Panc1 (cell line): ENCODE measurements around the gene TRPV5. TPM values are rescaled to one million over a fixed set of nuclear protein-coding genes. Genes with fewer than 3 reads are reported as not detected.

Source experiments
- ATAC-seq: fragments of 200-7000 bp; cut with Tn5 transposase; 2 replicates; pipeline ENCODE4 v1.9.1; 2020; ENCODE audit warnings: mild to moderate bottlenecking, moderate library complexity
- BruUV-seq: library from RNA; stranded (reverse); fragments of 400-500 nt; replicated peaks from 2 replicates; lab custom pipeline; 2021; lab: Mats Ljungman, UMichigan
- CTCF ChIA-PET: fragments of 300-600 bp; sonication (Branson Sonifier 250); formaldehyde crosslinking; loops from one replicate; lab custom pipeline; 2022; ENCODE audit warnings: antibody characterized with exemption; lab: Charles Lee
- POLR2A ChIA-PET: fragments of 300-600 bp; sonication (Branson Sonifier 250); formaldehyde crosslinking; loops from one replicate; lab custom pipeline; 2022; ENCODE audit warnings: antibody characterized with exemption; lab: Charles Lee
- DNase-seq: peaks from one replicate; pipeline ENCODE4 v3.0.0-alpha.2; 2010; ENCODE audit warnings: low read depth, low spot score
- H3K27ac ChIP-seq: 2 replicates; pipeline ENCODE4 v1.5.1; 2011; ENCODE audit warnings: mild to moderate bottlenecking, low read length, inconsistent platforms
- H3K27me3 ChIP-seq: fragments of 200-500 bp; sonication (Bioruptor generic); 2 replicates; pipeline ENCODE4 v1.6.0; 2014; ENCODE audit warnings: low read length, inconsistent platforms; ENCODE audit not compliant: control insufficient read depth, insufficient read depth
- H3K36me3 ChIP-seq: fragments of 200-500 bp; sonication (Bioruptor generic); 2 replicates; pipeline ENCODE4 v1.5.1; 2014; ENCODE audit warnings: inconsistent platforms, mild to moderate bottlenecking, low read length, moderate library complexity; ENCODE audit not compliant: control insufficient read depth, insufficient read depth
- H3K4me1 ChIP-seq: 2 replicates; pipeline ENCODE4 v1.5.1; 2011; ENCODE audit warnings: inconsistent platforms, mild to moderate bottlenecking, low read length, moderate library complexity; ENCODE audit not compliant: control insufficient read depth, insufficient read depth
- H3K4me3 ChIP-seq, 2 experiments: 2 replicates each; pipeline ENCODE4 v1.5.1; 2011 to 2012; ENCODE audit warnings: low read depth in 2 of 2, low read length in 2 of 2, mild to moderate bottlenecking in 2 of 2, inconsistent platforms in 1 of 2, moderate library complexity in 1 of 2
- H3K9me3 ChIP-seq: fragments of 200-500 bp; sonication (Bioruptor generic); 2 replicates; pipeline ENCODE4 v1.5.1; 2014; ENCODE audit warnings: low read depth, mild to moderate bottlenecking, inconsistent platforms, low read length, moderate library complexity; ENCODE audit not compliant: control insufficient read depth, insufficient read depth
- POLR2AphosphoS5 ChIP-seq: IDR thresholded peaks from 2 replicates; pipeline ENCODE4 v1.6.1; 2012; ENCODE audit warnings: mild to moderate bottlenecking, low read depth, low read length, moderate library complexity
- REST ChIP-seq, 2 experiments: IDR thresholded peaks; 2 replicates each; pipeline ENCODE4 v1.6.1; 2011 to 2012; ENCODE audit warnings: low read depth in 2 of 2, control low read depth in 1 of 2, low read length in 1 of 2, mild to moderate bottlenecking in 1 of 2, moderate library complexity in 1 of 2; ENCODE audit not compliant: insufficient read depth in 1 of 2
- SIN3A ChIP-seq: IDR thresholded peaks from 2 replicates; pipeline ENCODE4 v1.6.1; 2012; ENCODE audit warnings: low read depth, mild to moderate bottlenecking, low read length, moderate library complexity, borderline replicate concordance; ENCODE audit not compliant: insufficient read depth
- TCF7L2 ChIP-seq: IDR thresholded peaks from 2 replicates; pipeline ENCODE4 v1.6.1; 2011; ENCODE audit warnings: mild to moderate bottlenecking, low read depth, low read length, inconsistent platforms
- in situ Hi-C: cut with HindIII; loops from 2 replicates; pipeline ENCODE4 v1.10.0; 2016; ENCODE audit warnings: low sequenced_read_pairs, low pct_unique_long_range_greater_than_20kb
- intact Hi-C: fragments of 100-400 bp; cut with micrococcal nuclease; formaldehyde crosslinking; loops from one replicate; pipeline ENCODE4 v1.10.0; 2022; ENCODE audit not compliant: unreplicated experiment
- total RNA-seq: library from RNA; stranded (reverse); gene quantifications from one replicate; pipeline ENCODE4 v1.2.1, GENCODE V29; 2021; ENCODE audit not compliant: unreplicated experiment
- TF ChIP-seq, protein P1 (sequence below): fragments of 450-650 bp; IDR thresholded peaks from 2 replicates; pipeline ENCODE4 v1.5.1; 2017; ENCODE audit warnings: mild to moderate bottlenecking

Gene TRPV5
- total RNA-seq, 1 experiment from 2014 or later = not detected

DNA sequence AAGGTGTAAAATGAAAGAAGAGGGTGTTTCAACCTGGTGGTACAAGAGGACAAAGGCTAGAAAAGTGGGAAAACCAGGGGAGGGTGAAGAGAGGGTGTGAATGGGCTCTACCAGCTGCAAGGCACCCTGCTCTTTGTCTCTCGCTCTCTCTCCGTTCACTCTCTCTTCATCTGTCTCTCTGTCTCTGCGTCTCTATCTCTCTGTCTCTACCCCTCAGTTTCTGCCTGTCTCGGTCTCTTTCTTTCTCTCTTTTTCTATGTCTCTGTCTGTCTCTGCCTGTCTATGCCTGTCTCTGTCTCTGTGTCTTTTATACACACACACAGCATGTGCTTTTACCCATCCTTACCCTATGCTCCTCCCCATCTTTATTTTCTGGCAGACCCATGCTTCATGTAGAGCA lies 5.1 kb upstream of the TRPV5 start:
- ChIA-PET POLR2A (no interaction called here), CTCF (no interaction called here)
- no peak for TF ChIP-seq POLR2AphosphoS5
- TF ChIP-seq SIN3A = no peak
- no peak for TF ChIP-seq TCF7L2
- TF ChIP-seq, protein P1, sequence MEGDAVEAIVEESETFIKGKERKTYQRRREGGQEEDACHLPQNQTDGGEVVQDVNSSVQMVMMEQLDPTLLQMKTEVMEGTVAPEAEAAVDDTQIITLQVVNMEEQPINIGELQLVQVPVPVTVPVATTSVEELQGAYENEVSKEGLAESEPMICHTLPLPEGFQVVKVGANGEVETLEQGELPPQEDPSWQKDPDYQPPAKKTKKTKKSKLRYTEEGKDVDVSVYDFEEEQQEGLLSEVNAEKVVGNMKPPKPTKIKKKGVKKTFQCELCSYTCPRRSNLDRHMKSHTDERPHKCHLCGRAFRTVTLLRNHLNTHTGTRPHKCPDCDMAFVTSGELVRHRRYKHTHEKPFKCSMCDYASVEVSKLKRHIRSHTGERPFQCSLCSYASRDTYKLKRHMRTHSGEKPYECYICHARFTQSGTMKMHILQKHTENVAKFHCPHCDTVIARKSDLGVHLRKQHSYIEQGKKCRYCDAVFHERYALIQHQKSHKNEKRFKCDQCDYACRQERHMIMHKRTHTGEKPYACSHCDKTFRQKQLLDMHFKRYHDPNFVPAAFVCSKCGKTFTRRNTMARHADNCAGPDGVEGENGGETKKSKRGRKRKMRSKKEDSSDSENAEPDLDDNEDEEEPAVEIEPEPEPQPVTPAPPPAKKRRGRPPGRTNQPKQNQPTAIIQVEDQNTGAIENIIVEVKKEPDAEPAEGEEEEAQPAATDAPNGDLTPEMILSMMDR = no peak
- no peak for TF ChIP-seq REST (IDR thresholded peaks at IDR 0.05; ENCODE audit: insufficient read depth in 1 of 2, low read depth in 2 of 2, low read length in 1 of 2)
- DNase-seq (no peak), ATAC-seq (no peak)
- no peaks in the 10 kb centered on the region; the same call in 1 of the 2 replicates for H3K27me3 ChIP-seq
- H3K4me1 ChIP-seq = no peaks in the 10 kb centered on the region
- no peak overlapping the region for H3K27ac ChIP-seq
- no peaks in the 10 kb centered on the region for H3K9me3 ChIP-seq
- H3K36me3 ChIP-seq = no peaks in the 10 kb centered on the region
- in situ Hi-C loops = no loop called here
- no peak overlapping the region for H3K4me3 ChIP-seq
- intact Hi-C loops = no loop called here
- no TSS peak for BruUV-seq

- Histone ChIP-seq H3K9me3 (no peaks in the 10 kb centered on the region), H3K4me1 (no peaks in the 10 kb centered on the region), H3K27ac (no peak overlapping the region), H3K27me3 (no peaks in the 10 kb centered on the region; the same call in 1 of the 2 replicates), H3K36me3 (no peaks in the 10 kb centered on the region), H3K4me3 (no peak overlapping the region)
- no peak for TF ChIP-seq SIN3A
- TF ChIP-seq, protein P1 = no peak
- TF ChIP-seq REST (IDR thresholded peaks at IDR 0.05; ENCODE audit: insufficient read depth in 1 of 2, low read depth in 2 of 2, low read length in 1 of 2) = no peak
- no peak for TF ChIP-seq TCF7L2
- no peak for TF ChIP-seq POLR2AphosphoS5
- no peak for ATAC-seq
- ChIA-PET CTCF (no interaction called here), POLR2A (no interaction called here)
- in situ Hi-C loops (no loop called here), intact Hi-C loops (no loop called here)
- BruUV-seq = no TSS peak
- no peak for DNase-seq
Measured at GRCh38 chr7:142935941-142936565, 2.5 kb upstream of the TRPV5 start.
